Ishikawa (cell line): ENCODE results near the gene MAP3K10.

Experiments
- CEBPB ChIP-seq: IDR thresholded peaks from 2 replicates; pipeline ENCODE4 v1.6.1; 2012
- CREB1 ChIP-seq: IDR thresholded peaks from 2 replicates; pipeline ENCODE4 v1.6.1; 2012; ENCODE audit warnings: low read depth
- EGR1 ChIP-seq: IDR thresholded peaks from 2 replicates; pipeline ENCODE4 v1.6.1; 2012
- EP300 ChIP-seq: IDR thresholded peaks from 2 replicates; pipeline ENCODE4 v1.6.1; 2012; ENCODE audit warnings: borderline replicate concordance
- FOXM1 ChIP-seq: IDR thresholded peaks from 2 replicates; pipeline ENCODE4 v1.6.1; 2012; ENCODE audit warnings: low read depth, borderline replicate concordance
- MAX ChIP-seq: IDR thresholded peaks from 2 replicates; pipeline ENCODE4 v1.6.1; 2012
- NFIC ChIP-seq: IDR thresholded peaks from 2 replicates; pipeline ENCODE4 v1.6.1; 2012
- RAD21 ChIP-seq: IDR thresholded peaks from 2 replicates; pipeline ENCODE4 v1.6.1; 2012; ENCODE audit warnings: low read depth
- REST ChIP-seq: IDR thresholded peaks from 2 replicates; pipeline ENCODE4 v1.6.1; 2012; ENCODE audit warnings: low read depth, mild to moderate bottlenecking
- TAF1 ChIP-seq: IDR thresholded peaks from 2 replicates; pipeline ENCODE4 v1.6.1; 2012; ENCODE audit warnings: low read depth, mild to moderate bottlenecking
- TCF12 ChIP-seq: IDR thresholded peaks from 2 replicates; pipeline ENCODE4 v1.6.1; 2012; ENCODE audit warnings: low read depth
- TEAD4 ChIP-seq: IDR thresholded peaks from 2 replicates; pipeline ENCODE4 v1.6.1; 2012
- USF1 ChIP-seq: IDR thresholded peaks from 2 replicates; pipeline ENCODE4 v1.6.1; 2012
- YY1 ChIP-seq: IDR thresholded peaks from 2 replicates; pipeline ENCODE4 v1.6.1; 2012; ENCODE audit warnings: low read depth
- ZBTB7A ChIP-seq: IDR thresholded peaks from 2 replicates; pipeline ENCODE4 v1.6.1; 2012; ENCODE audit warnings: low read depth

The MAP3K10 gene

GRCh38 chr19:40247735-40248262, 56.6 kb downstream of the MAP3K10 start:
- no peak for TF ChIP-seq ZBTB7A

GRCh38 chr19:40249201-40249600, 58.0 kb downstream of the MAP3K10 start:
- TF ChIP-seq RAD21 (no peak), FOXM1 (no peak), USF1 (no peak), TCF12 (no peak), EP300 (no peak), NFIC (no peak), EGR1 (no peak), CREB1 (no peak), TAF1 (no peak), REST (no peak), ZBTB7A (no peak), CEBPB (no peak), YY1 (no peak), TEAD4 (no peak), MAX (no peak)

- TF ChIP-seq TEAD4 (no peak), MAX (no peak), TCF12 (no peak), ZBTB7A (no peak), EP300 (no peak), CEBPB (no peak), USF1 (no peak), RAD21 (no peak), TAF1 (no peak), CREB1 (no peak), NFIC (no peak), REST (no peak), EGR1 (no peak), YY1 (no peak), FOXM1 (no peak)
Observed at GRCh38 chr19:40249781-40250180, 58.6 kb downstream of the MAP3K10 start.

- TF ChIP-seq EGR1 = no peak
- no peak for TF ChIP-seq RAD21
- TF ChIP-seq EP300 = no peak
- no peak for TF ChIP-seq NFIC
- no peak for TF ChIP-seq USF1
- no peak for TF ChIP-seq TCF12
- TF ChIP-seq ZBTB7A = no peak
- no peak for TF ChIP-seq CREB1
- no peak for TF ChIP-seq REST
- TF ChIP-seq YY1 = no peak
- TF ChIP-seq FOXM1 = no peak
- TF ChIP-seq MAX = no peak
Observed at GRCh38 chr19:40251244-40251643, 60.0 kb downstream of the MAP3K10 start.
